Testis (tissue), 3 donors: ENCODE data around the gene ENPP4. TPM values are rescaled to one million over a fixed set of nuclear protein-coding genes. Genes with fewer than 3 reads are reported as not detected.
"Not testable (repeated sequence)": the region's sequence is repeated elsewhere in the genome, so short reads cannot be mapped to it uniquely, and the experiment has no call there.

Experiments used
- DNase-seq: peaks from one replicate; pipeline ENCODE4 v3.0.0-alpha.2; 2019
- H3K27ac ChIP-seq, 2 donors: fragments of 200-600 bp; sonication (generic); one replicate each; pipeline ENCODE4 v1.5.1; 2019
- H3K27me3 ChIP-seq: fragments of 200-600 bp; sonication (generic); one replicate; pipeline ENCODE4 v1.5.1; 2019
- H3K36me3 ChIP-seq: fragments of 200-600 bp; sonication (generic); one replicate; pipeline ENCODE4 v1.5.1; 2017; ENCODE audit warnings: low read depth; ENCODE audit errors: missing control alignments
- H3K4me1 ChIP-seq: fragments of 200-600 bp; sonication (generic); one replicate; pipeline ENCODE4 v1.5.1; 2019
- H3K4me3 ChIP-seq, 2 donors: fragments of 200-600 bp; sonication (generic); one replicate each; pipeline ENCODE4 v1.5.1; 2017 to 2019
- H3K9me3 ChIP-seq: fragments of 200-600 bp; sonication (generic); one replicate; pipeline ENCODE4 v1.5.1; 2017
- POLR2A ChIP-seq: fragments of 450-650 bp; IDR thresholded peaks from one replicate; pipeline ENCODE4 v1.6.1; 2017; ENCODE audit warnings: antibody characterized with exemption, mild to moderate bottlenecking, moderate library complexity
- WGBS, 2 donors: methylation state at CpG; one replicate each; pipeline ENCODE4 v1.1.5; 2018; 5-methylcytosine and 5-hydroxymethylcytosine counted together
- intact Hi-C: fragments of 100-400 bp; cut with DNase I; formaldehyde crosslinking; loops from one replicate; pipeline ENCODE4 v1.15.1; 2023; ENCODE audit warnings: low total_unique reads
- polyA plus RNA-seq: library from polyadenylated mRNA; stranded (reverse); fragments of 350-450 nt; fragmentation: Illumina TruSeq; extraction: RNeasy Lipid Tissue Mini Kit (QIAGEN cat#74804); gene quantifications from one replicate; pipeline ENCODE4 v1.2.3, GENCODE V29; 2014; ENCODE audit warnings: low read depth, low replicate concordance; ENCODE audit not compliant: insufficient read depth
- total RNA-seq, 2 donors: library from RNA; depleted of rRNA; stranded (reverse); fragments of >200 nt; gene quantifications; one replicate each; pipeline ENCODE4 v1.2.3, GENCODE V29; 2016
- TF ChIP-seq, protein P1 (sequence below), 3 experiments: fragments of 450-650 bp in 2 of 3; fragments of 200-600 bp in 1 of 3; sonication (generic) in 1 of 3; IDR thresholded peaks; one replicate each; pipeline ENCODE4 v1.5.1; 2016 to 2019; ENCODE audit warnings: antibody characterized with exemption in 3 of 3, mild to moderate bottlenecking in 2 of 3, moderate library complexity in 1 of 3

The ENPP4 gene
- total and polyA plus RNA-seq, 3 donors from 2014 or later = 13.0 to 23.1 (median 21.1) TPM

DNA sequence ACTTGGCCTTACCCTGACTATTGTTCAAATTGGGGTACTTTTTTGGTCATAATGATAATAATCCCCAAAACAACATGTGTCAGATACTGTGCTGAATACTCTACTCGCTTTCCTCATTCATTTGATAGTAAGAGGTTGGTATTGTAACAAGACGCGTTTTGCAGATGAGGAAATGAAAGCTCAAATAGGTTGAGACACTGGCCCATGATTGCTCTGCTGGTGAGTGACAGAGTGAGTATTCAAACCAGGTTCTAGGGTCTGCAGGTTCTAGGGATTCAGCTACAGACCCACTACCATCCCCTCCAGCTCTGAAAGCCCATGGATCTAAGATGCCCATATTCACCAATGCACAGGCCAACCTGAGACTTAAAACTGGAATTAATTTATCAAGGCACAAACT, 1.3 kb upstream of the ENPP4 start:
- no peaks in the 10 kb centered on the region for H3K36me3 ChIP-seq
- WGBS, 2 donors = 56% methylated on average over 3 of the region's 3 CpGs
- no peaks in the 10 kb centered on the region for H3K9me3 ChIP-seq
- H3K4me1 ChIP-seq = peaks cover 4% of the 10 kb centered on the region
- TF ChIP-seq, protein P1, sequence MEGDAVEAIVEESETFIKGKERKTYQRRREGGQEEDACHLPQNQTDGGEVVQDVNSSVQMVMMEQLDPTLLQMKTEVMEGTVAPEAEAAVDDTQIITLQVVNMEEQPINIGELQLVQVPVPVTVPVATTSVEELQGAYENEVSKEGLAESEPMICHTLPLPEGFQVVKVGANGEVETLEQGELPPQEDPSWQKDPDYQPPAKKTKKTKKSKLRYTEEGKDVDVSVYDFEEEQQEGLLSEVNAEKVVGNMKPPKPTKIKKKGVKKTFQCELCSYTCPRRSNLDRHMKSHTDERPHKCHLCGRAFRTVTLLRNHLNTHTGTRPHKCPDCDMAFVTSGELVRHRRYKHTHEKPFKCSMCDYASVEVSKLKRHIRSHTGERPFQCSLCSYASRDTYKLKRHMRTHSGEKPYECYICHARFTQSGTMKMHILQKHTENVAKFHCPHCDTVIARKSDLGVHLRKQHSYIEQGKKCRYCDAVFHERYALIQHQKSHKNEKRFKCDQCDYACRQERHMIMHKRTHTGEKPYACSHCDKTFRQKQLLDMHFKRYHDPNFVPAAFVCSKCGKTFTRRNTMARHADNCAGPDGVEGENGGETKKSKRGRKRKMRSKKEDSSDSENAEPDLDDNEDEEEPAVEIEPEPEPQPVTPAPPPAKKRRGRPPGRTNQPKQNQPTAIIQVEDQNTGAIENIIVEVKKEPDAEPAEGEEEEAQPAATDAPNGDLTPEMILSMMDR (IDR thresholded peaks at IDR 0.05) = no peak
- no peak for TF ChIP-seq POLR2A
- intact Hi-C loops = no loop called here
- H3K27ac ChIP-seq = no peak overlapping the region
- DNase-seq = no peak
- H3K4me3 ChIP-seq = no peak overlapping the region
- H3K27me3 ChIP-seq = no peaks in the 10 kb centered on the region

DNA sequence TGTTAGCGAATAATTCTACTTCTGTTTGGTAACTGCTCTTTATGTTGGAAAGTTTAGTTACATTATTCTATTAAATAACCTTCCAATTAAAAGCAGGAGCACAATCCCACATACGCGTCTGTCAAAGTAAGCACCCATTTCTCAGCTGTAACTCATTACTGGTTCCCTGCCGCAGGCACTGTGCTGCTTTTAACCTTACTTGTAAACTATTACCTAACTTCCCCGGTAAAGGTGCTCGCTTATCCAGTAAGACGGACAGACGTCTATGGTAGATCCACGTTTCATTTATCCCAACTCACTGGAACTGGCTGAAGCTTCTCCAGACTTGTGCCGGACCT, 529 bp upstream of the ENPP4 start:
- H3K36me3 ChIP-seq = no peaks in the 10 kb centered on the region
- no peaks in the 10 kb centered on the region for H3K9me3 ChIP-seq
- H3K27ac ChIP-seq = peak overlapping the region; percentile 57 to 90
- H3K4me1 ChIP-seq = peaks cover 4% of the 10 kb centered on the region
- TF ChIP-seq, protein P1 (IDR thresholded peaks at IDR 0.05) = no peak
- TF ChIP-seq POLR2A = no peak
- no peaks in the 10 kb centered on the region for H3K27me3 ChIP-seq
- 4 to 5% methylated on average over 10 of the region's 10 CpGs for WGBS, 2 donors
- no peak for DNase-seq
- peak overlapping the region; percentile 74 to 92 for H3K4me3 ChIP-seq
- intact Hi-C loops = no loop called here

DNA sequence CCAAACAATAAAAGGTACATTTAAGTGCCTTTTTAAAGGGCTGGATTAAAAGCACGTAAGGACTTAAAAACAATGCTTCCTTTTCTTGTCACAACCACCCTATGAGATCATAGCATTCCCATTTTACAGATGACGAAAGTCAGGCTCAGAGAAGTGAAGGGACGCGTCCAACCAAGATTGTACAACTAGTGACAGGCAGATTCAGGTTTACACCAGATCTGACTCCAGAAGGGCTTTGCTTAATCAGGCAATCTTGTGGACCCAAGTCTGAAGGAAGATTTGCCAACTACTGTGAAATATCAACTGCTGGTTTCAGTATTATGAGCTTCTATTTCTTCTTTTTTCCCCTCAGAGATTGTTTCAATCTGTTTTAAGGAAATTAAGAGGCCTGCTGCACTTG, 877 bp downstream of the ENPP4 start:
- no peak for TF ChIP-seq POLR2A
- TF ChIP-seq, protein P1 (IDR thresholded peaks at IDR 0.05) = no peak
- peak; percentile 20 for DNase-seq
- Histone ChIP-seq H3K27me3 (no peaks in the 10 kb centered on the region), H3K4me3 (peak overlapping the region; percentile 74 to 92), H3K27ac (peak overlapping the region in 1 of 2 donors; percentile 85), H3K36me3 (no peaks in the 10 kb centered on the region), H3K4me1 (peaks cover 4% of the 10 kb centered on the region), H3K9me3 (no peaks in the 10 kb centered on the region)
- intact Hi-C loops = no loop called here
- WGBS, 2 donors = 35 to 41% methylated on average over 4 of the region's 4 CpGs

DNA sequence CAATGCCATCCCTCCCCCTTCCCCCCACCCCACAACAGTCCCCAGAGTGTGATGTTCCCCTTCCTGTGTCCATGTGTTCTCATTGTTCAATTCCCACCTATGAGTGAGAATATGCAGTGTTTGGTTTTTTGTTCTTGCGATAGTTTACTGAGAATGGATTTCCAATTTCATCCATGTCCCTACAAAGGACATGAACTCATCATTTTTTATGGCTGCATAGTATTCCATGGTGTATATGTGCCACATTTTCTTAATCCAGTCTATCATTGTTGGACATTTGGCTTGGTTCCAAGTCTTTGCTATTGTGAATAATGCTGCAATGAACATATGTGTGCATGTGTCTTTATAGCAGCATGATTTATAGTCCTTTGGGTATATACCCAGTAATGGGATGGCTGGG, 1.5 kb downstream of the ENPP4 start:
- H3K27ac ChIP-seq, H3K36me3 ChIP-seq, H3K9me3 ChIP-seq, H3K27me3 ChIP-seq, DNase-seq, intact Hi-C loops, H3K4me3 ChIP-seq, H3K4me1 ChIP-seq: not testable (repeated sequence)
- 86 to 89% methylated on average over 1 of the region's 1 CpG for WGBS, 2 donors

DNA sequence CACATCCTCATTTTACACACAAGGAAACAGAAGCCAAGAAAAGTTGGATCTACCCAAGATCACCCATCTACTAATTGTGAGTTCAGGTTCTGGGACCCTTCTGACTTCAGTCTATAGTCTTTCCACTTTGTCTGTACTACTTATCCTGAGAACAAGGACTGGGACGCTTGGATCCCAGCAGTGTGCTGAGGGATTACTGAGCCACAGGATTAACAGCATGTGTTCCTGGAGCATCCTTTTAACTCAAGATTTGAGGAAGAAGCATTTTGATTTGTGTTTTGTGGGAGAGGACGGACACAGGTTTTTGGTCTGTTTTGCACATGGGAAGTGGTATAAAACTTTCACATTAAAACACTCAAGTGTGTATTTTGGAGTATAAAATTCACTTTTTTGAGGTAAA, 4.4 kb downstream of the ENPP4 start:
- Histone ChIP-seq H3K36me3 (no peaks in the 10 kb centered on the region), H3K27ac (no peak overlapping the region)
- WGBS, 2 donors = 78 to 80% methylated on average over 2 of the region's 2 CpGs

More for the DNA sequence above, 4.4 kb downstream of the ENPP4 start:
- Histone ChIP-seq H3K9me3 (no peaks in the 10 kb centered on the region), H3K27me3 (no peaks in the 10 kb centered on the region), H3K4me3 (no peak overlapping the region), H3K4me1 (peaks cover under 1% of the 10 kb centered on the region)
- intact Hi-C loops = no loop called here
- TF ChIP-seq, protein P1 (IDR thresholded peaks at IDR 0.05) = no peak
- no peak for TF ChIP-seq POLR2A
- no peak for DNase-seq
